GM12878 (cell line): ENCODE measurements around the gene AKR1B15. TPM values are rescaled to one million over a fixed set of nuclear protein-coding genes. Genes with fewer than 3 reads are reported as not detected.

Source experiments
- MAX ChIP-seq: IDR thresholded peaks from 2 replicates; pipeline ENCODE4 v1.6.1; 2012; ENCODE audit warnings: low read depth, low read length, improper control_type of control experiment
- MYB ChIP-seq: fragments of 150-350 bp; IDR thresholded peaks from 2 replicates; pipeline ENCODE4 v1.6.1; 2014; ENCODE audit warnings: mild to moderate bottlenecking, low read depth, low read length, borderline replicate concordance
- PML ChIP-seq: IDR thresholded peaks from 2 replicates; pipeline ENCODE4 v1.6.1; 2012; ENCODE audit warnings: low read length, inconsistent platforms
- RAD21 ChIP-seq: IDR thresholded peaks from 2 replicates; pipeline ENCODE4 v1.6.1; 2011; ENCODE audit warnings: mild to moderate bottlenecking, low read depth, low read length, moderate library complexity; ENCODE audit not compliant: insufficient read depth
- SIX5 ChIP-seq: IDR thresholded peaks from 2 replicates; pipeline ENCODE4 v1.6.1; 2011; ENCODE audit warnings: mild to moderate bottlenecking, low read depth, low read length, moderate library complexity; ENCODE audit not compliant: severe bottlenecking
- SKIL ChIP-seq: fragments of 450-650 bp; IDR thresholded peaks from 2 replicates; pipeline ENCODE4 v1.6.1; 2017; ENCODE audit warnings: mild to moderate bottlenecking, low read depth, inconsistent platforms; ENCODE audit not compliant: poor library complexity, severe bottlenecking
- SMC3 ChIP-seq: IDR thresholded peaks from 2 replicates; pipeline ENCODE4 v1.6.1; 2011; ENCODE audit warnings: low read length, improper control_type of control experiment, borderline replicate concordance
- TBL1XR1 ChIP-seq: IDR thresholded peaks from 2 replicates; pipeline ENCODE4 v1.6.1; 2012; ENCODE audit warnings: low read depth, low read length, improper control_type of control experiment
- ZBTB11 ChIP-seq: fragments of 450-650 bp; formaldehyde crosslinking; IDR thresholded peaks from 2 replicates; pipeline ENCODE4 v1.5.0; 2022; ENCODE audit warnings: mild to moderate bottlenecking, missing genetic modification characterization
- ZNF622 ChIP-seq: fragments of 450-650 bp; IDR thresholded peaks from 2 replicates; pipeline ENCODE4 v1.6.1; 2017; ENCODE audit warnings: mild to moderate bottlenecking, inconsistent platforms
- polyA plus RNA-seq, 11 experiments: library from polyadenylated mRNA; depleted of rRNA in 4 of 11; unstranded in 6 of 11; stranded (reverse) in 5 of 11; fragments of >200 nt; fragmentation: Nextera tagmentation in 4 of 11; fragmentation: Illumina TruSeq in 1 of 11; extraction: Ambion mirVana in 4 of 11; extraction: Trizol in 1 of 11; gene quantifications; 1 replicate in 1 of 11; 2 replicates in 10 of 11; pipeline versions ENCODE4 v1.2.1 to v1.2.3, GENCODE V29; 2011 to 2016; ENCODE audit warnings: inconsistent platforms in 2 of 11, missing spikeins in 2 of 11, low read depth in 1 of 11
- total RNA-seq, 4 experiments: library from RNA; depleted of rRNA in 3 of 4; stranded (reverse); fragments of >200 nt in 3 of 4; fragmentation: Illumina TruSeq in 1 of 4; extraction: Trizol in 1 of 4; gene quantifications; 2 replicates each; pipeline versions ENCODE4 v1.2.1 to v1.2.3, GENCODE V29; 2013 to 2021

Gene AKR1B15
- total and polyA plus RNA-seq, 10 of the 15 experiments (the other 5 are each of a cell fraction or from before 2014, with no cell fraction given) = 0.06 TPM; not detected in 9

GRCh38 chr7:134622303-134622995 lies 73.5 kb downstream of the AKR1B15 start (continued):
- no peak for TF ChIP-seq SKIL
- TF ChIP-seq MAX = no peak
- no peak for TF ChIP-seq MYB
- no peak for TF ChIP-seq TBL1XR1
- TF ChIP-seq ZBTB11 (CRISPR knock-in tag) = no peak
- no peak for TF ChIP-seq SIX5
- no peak for TF ChIP-seq RAD21
- no peak for TF ChIP-seq PML
- TF ChIP-seq SMC3 = no peak
- TF ChIP-seq ZNF622 = no peak
- TF ChIP-seq, all 136 proteins: peak for 0
